GM10266 (cell line): Measurements from ENCODE around the gene NCAPG.

Source experiments
- DNase-seq: peaks from one replicate; pipeline ENCODE4 v3.0.0; 2012; ENCODE audit errors: extremely low spot score
- TF ChIP-seq, protein P1 (sequence below): IDR thresholded peaks from 2 replicates; pipeline ENCODE4 v1.5.1; 2012; ENCODE audit warnings: mild to moderate bottlenecking, low read depth; ENCODE audit not compliant: control insufficient read depth, insufficient read depth; ENCODE audit errors: missing control alignments

NCAPG gene

DNA sequence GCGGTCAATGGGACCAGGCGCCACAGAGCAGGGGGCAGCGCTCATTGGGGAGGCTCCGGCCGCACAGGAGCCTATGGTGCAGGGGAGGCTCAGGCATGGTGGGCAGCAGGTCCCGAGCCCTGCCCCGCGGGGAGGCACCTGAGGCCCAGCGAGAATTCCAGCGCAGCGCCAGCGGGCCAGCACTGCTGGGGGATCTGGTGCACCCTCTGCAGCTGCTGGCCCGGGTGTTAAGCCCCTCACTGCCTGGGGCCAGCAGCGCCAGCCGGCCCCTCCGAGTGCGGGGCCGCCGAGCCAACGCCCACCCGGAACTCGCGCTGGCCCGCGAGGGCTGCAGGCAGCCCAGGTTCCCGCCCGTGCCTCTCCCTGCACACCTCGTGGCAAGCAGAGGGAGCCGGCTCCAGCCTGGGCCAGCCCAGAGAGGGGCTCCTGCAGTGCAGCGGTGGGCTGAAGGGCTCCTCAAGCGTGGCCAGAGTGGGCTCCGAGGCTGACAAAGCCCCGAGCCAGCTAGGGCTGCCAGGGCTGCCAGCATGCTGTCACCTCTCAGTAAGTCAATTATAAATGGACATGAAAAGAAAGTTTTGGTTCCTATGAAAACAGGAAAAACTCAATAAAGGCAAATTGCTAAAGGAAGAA is 43.8 kb upstream of the NCAPG start:
- no peak for DNase-seq
- TF ChIP-seq, protein P1, sequence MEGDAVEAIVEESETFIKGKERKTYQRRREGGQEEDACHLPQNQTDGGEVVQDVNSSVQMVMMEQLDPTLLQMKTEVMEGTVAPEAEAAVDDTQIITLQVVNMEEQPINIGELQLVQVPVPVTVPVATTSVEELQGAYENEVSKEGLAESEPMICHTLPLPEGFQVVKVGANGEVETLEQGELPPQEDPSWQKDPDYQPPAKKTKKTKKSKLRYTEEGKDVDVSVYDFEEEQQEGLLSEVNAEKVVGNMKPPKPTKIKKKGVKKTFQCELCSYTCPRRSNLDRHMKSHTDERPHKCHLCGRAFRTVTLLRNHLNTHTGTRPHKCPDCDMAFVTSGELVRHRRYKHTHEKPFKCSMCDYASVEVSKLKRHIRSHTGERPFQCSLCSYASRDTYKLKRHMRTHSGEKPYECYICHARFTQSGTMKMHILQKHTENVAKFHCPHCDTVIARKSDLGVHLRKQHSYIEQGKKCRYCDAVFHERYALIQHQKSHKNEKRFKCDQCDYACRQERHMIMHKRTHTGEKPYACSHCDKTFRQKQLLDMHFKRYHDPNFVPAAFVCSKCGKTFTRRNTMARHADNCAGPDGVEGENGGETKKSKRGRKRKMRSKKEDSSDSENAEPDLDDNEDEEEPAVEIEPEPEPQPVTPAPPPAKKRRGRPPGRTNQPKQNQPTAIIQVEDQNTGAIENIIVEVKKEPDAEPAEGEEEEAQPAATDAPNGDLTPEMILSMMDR = no peak

DNA sequence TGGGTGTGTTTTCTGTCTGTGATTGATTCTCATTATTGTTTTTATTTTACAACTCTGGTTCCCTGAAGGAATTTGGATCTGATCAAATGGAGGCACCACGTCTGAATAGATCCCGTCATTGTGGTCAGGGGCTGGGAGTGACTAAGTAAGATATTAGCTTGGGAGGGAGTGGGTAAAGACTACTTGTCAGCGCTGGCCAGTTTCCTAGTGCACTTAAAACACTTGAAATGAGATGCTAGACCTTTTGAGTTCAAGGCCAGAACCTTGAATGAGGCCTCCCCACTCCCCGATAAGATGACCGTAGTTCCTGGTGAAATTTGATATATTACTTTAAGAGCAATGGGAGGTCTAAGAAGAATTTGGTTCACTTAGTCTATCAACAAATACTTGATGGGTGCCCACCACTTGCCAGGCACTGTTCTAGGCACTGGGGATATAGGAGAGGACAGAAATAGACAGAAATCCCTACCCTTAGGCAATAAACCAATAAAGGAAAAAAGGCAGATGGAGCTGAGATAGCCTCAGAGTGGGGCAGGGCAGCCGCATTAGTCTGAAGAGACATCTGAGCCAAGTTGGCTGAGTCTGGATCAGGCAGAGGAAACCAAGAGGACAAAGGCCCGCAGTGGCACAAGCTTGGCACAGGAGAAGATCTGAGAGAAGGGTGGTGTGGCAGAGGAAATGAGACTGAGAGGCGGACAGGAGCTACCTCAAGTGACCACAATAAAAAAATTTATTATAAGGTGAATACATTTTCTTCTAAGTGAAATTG is 41.2 kb upstream of the NCAPG start:
- no peak for DNase-seq
- TF ChIP-seq, protein P1 = no peak

DNA sequence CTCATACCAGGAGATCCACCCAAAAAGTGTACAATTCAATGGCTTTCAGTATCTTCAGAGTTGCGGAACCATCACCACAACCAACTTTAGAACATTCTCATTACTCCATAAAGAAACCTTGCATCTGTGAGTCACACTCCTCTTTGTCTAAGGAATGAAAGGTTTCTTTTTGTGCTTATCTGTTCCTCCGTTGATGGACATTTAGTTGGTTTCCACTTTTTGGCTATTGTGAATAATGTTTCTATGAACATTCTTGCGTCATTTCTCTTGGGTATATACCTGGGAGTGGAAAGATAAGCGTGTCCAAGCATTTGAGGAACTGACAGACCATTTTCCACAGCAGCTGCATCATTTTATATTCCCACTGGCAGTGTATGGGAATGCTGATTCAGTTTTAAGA is 39.9 kb upstream of the NCAPG start:
- TF ChIP-seq, protein P1 = no peak
- no peak for DNase-seq

DNA sequence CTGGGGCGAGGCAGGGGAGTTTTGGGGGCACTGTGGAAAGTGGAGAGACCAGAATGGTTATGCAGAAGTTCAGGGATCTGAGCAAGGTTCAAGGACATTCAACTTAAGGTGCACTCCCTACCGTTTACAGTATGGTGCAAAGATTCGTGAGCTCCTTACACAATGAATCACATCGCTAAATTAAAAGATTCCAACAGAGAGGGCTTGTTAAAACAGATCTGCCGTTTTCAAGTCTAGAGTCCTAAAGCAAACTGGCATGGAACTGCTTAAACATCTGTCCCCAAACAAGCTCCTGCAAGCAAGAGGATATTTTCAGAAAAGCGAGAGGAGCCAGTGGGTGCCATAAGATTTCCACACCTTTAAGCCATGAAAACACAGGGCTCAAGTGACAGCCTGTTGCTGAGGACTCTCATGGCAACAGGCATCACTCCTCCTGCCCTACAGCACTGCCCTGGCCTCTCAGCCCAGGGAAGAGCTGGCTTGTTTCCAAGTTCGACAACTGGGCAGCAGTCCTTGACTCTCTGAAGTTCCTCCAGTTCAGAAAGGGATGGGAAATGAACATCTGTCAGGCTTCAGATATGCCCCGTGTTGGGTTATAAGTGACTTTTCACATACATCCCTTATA is 39.4 kb upstream of the NCAPG start:
- no peak for DNase-seq
- TF ChIP-seq, protein P1 = no peak

DNA sequence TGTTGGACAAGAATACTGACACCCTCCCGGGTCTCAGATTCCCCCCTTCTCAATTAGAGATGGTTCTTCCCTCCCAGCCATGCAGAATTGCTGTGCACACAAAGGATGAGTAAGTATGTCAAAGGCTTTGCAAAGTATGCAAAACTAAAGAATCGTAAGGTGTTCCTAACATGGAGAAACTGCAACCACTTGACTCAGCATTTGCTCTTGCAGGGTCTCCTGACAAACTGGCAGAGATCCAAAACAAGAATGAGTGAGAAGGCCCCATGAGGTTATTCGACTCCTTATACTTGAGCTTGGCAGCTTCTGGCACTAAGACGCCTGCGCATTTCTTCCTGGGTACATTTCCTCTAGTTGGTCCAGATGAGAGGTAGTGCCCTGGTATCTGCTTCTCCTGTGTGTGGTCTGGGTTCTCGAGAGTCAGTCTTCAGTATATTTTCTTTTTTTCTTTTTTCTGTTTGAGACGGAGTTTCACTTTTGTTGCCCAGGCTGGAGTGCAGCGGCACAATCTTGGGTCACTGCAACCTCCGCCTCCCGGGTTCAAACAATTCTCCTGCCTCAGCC is 37.6 kb upstream of the NCAPG start:
- DNase-seq = no peak

DNA sequence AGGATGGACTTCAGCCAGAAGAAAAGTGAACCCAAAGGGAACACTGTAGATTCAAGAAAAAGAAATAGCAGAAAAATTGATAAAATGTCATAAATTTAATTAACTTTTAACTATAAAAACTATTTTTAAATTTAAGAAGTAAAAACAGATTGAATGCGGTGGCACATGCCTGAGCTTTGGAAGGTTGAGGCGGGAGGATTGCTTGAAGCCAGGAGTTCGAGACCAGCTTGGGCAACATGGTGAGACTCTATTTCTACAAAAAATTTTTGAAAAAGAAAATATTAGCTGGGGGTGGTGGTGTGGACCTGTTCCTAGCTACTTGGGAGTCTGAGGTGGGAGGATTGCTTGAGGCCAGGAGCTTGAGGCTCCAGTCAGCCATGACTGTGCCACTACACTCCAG is 32.3 kb upstream of the NCAPG start:
- TF ChIP-seq, protein P1 = no peak
- no peak for DNase-seq

More for the DNA sequence above, 37.6 kb upstream of the NCAPG start:
- TF ChIP-seq, protein P1 = no peak
